K562 (cell line): ENCODE measurements around the gene HOXB5. TPM values are rescaled to one million over a fixed set of nuclear protein-coding genes. Genes with fewer than 3 reads are reported as not detected.

ENCODE experiments used
- ATAC-seq: fragments of 200-7000 bp; cut with Tn5 transposase; 3 replicates; pipeline ENCODE4 v1.9.1; 2020; ENCODE audit warnings: moderate library complexity
- BruUV-seq: library from RNA; stranded (reverse); fragments of 400-500 nt; replicated peaks from 2 replicates; lab custom pipeline; 2021; lab: Mats Ljungman, UMichigan
- CTCF ChIA-PET: fragments of 300-600 bp; formaldehyde crosslinking; extraction: SDS; loops from one replicate; lab custom pipeline; 2021; ENCODE audit warnings: low intra/inter-chr PET ratio; lab: Yijun Ruan, JAX
- POLR2A ChIA-PET: fragments of 300-600, 350-650 bp; sonication (Branson Sonifier 250); formaldehyde crosslinking; extraction: SDS; loops from one replicate; lab custom pipeline; 2021; ENCODE audit warnings: antibody characterized with exemption, inconsistent platforms; lab: Yijun Ruan, JAX
- DNase-seq, 4 experiments: peaks; one replicate each; pipeline versions ENCODE4 v3.0.0 to v3.0.0-alpha.2; 2011 to 2018; ENCODE audit warnings: low spot score in 3 of 4, mixed read lengths in 3 of 4; ENCODE audit errors: extremely low read depth in 1 of 4
- FAIRE-seq: peaks from 2 replicates; lab custom pipeline; 2011; peaks lifted over from hg19 to GRCh38; lab: Jason Lieb, UNC
- H2AFZ ChIP-seq: 2 replicates; pipeline ENCODE4 v1.6.0; 2011; ENCODE audit warnings: low read depth, low read length, control low read depth, inconsistent platforms
- H3K27ac ChIP-seq: fragments of 200-600 bp; 3 replicates; pipeline ENCODE4 v1.8.0; 2011; ENCODE audit warnings: low read depth, mild to moderate bottlenecking, control low read depth, inconsistent platforms, low read length, moderate library complexity, mixed read lengths; ENCODE audit errors: extremely low read depth
- H3K27me3 ChIP-seq, 2 experiments: fragments of 300-600 bp in 1 of 2; 2 replicates in 1 of 2; 3 replicates in 1 of 2; pipeline versions ENCODE4 v1.6.0 to v1.8.0; 2011; ENCODE audit warnings: inconsistent platforms in 2 of 2, low read length in 2 of 2, mild to moderate bottlenecking in 1 of 2, mixed read lengths in 1 of 2, moderate library complexity in 1 of 2; ENCODE audit not compliant: control insufficient read depth in 2 of 2, insufficient read depth in 2 of 2
- H3K36me3 ChIP-seq: fragments of 300-600 bp; 3 replicates; pipeline ENCODE4 v1.8.0; 2011; ENCODE audit warnings: mild to moderate bottlenecking, low read length, inconsistent platforms; ENCODE audit not compliant: control insufficient read depth, insufficient read depth
- H3K4me1 ChIP-seq, 2 experiments: fragments of 200-600 bp in 1 of 2; replicated peaks in 1 of 2; 2 replicates in 1 of 2; 3 replicates in 1 of 2; pipeline versions ENCODE4 v1.5.1 to v1.8.0; 2011; ENCODE audit warnings: inconsistent platforms in 2 of 2, low read length in 2 of 2, mild to moderate bottlenecking in 1 of 2, mixed read lengths in 1 of 2, moderate library complexity in 1 of 2; ENCODE audit not compliant: control insufficient read depth in 2 of 2, insufficient read depth in 2 of 2
- H3K4me2 ChIP-seq: 2 replicates; pipeline ENCODE4 v1.6.1; 2011; ENCODE audit warnings: low read length, control low read depth, inconsistent platforms, mixed read lengths; ENCODE audit not compliant: insufficient read depth
- H3K4me3 ChIP-seq: fragments of 200-600 bp; sonication (generic), shearing (Covaris generic); 2 replicates; pipeline ENCODE4 v1.5.1; 2016; ENCODE audit warnings: control low read depth, inconsistent platforms
- H3K79me2 ChIP-seq: fragments of 200-600 bp; 3 replicates; pipeline ENCODE4 v1.8.0; 2011; ENCODE audit warnings: low read length, inconsistent platforms; ENCODE audit not compliant: control insufficient read depth, insufficient read depth
- H3K9ac ChIP-seq, 2 experiments: 2 replicates each; pipeline versions ENCODE4 v1.6.0 to v1.6.1; 2011; ENCODE audit warnings: low read depth in 2 of 2, low read length in 2 of 2, control low read depth in 1 of 2, inconsistent platforms in 1 of 2, mild to moderate bottlenecking in 1 of 2, mixed read lengths in 1 of 2; ENCODE audit not compliant: insufficient read depth in 1 of 2
- H3K9me1 ChIP-seq: one replicate; pipeline ENCODE4 v1.6.0; 2011; ENCODE audit warnings: inconsistent platforms, mild to moderate bottlenecking, low read length, moderate library complexity; ENCODE audit not compliant: control insufficient read depth, insufficient read depth
- H3K9me3 ChIP-seq: replicated peaks from 2 replicates; pipeline ENCODE4 v1.5.1; 2011; ENCODE audit warnings: low read depth, low read length, inconsistent platforms; ENCODE audit not compliant: control insufficient read depth, insufficient read depth
- H4K20me1 ChIP-seq: replicated peaks from 2 replicates; pipeline ENCODE4 v1.6.1; 2011; ENCODE audit warnings: low read length, inconsistent platforms, mixed read lengths; ENCODE audit not compliant: control insufficient read depth, insufficient read depth
- CCAR2 ChIP-seq: fragments of 200-400 bp; formaldehyde crosslinking; IDR thresholded peaks from 2 replicates; pipeline ENCODE4 v1.6.1; 2017; ENCODE audit warnings: mild to moderate bottlenecking, low read depth, low read length
- CEBPB ChIP-seq: fragments of 450-650 bp; IDR thresholded peaks from 2 replicates; pipeline ENCODE4 v1.6.1; 2016; ENCODE audit warnings: missing genetic modification characterization, missing compliant biosample characterization
- EGR1 ChIP-seq: fragments of 450-650 bp; conservative IDR thresholded peaks from 2 replicates; pipeline ENCODE4 v1.6.1; 2017; ENCODE audit warnings: mild to moderate bottlenecking
- FOXK1 ChIP-seq: sonication (generic); formaldehyde crosslinking; IDR thresholded peaks from 2 replicates; pipeline ENCODE4 v1.8.0; 2022; ENCODE audit warnings: missing genetic modification reagents, mild to moderate bottlenecking, borderline replicate concordance
- FOXP1 ChIP-seq: sonication (generic); formaldehyde crosslinking; IDR thresholded peaks from 2 replicates; pipeline ENCODE4 v1.8.0; 2022; ENCODE audit warnings: mild to moderate bottlenecking, missing genetic modification reagents
- HOXB6 ChIP-seq: fragments of 250-450 bp; sonication (Bioruptor Pico); IDR thresholded peaks from 2 replicates; pipeline ENCODE4 v1.5.1; 2022; ENCODE audit warnings: mild to moderate bottlenecking, borderline replicate concordance
- MED1 ChIP-seq: sonication (generic); formaldehyde crosslinking; IDR thresholded peaks from 2 replicates; pipeline ENCODE4 v1.8.1; 2023; ENCODE audit warnings: missing genetic modification reagents, borderline replicate concordance
- NFE2L1 ChIP-seq: fragments of 450-650 bp; IDR thresholded peaks from 2 replicates; pipeline ENCODE4 v1.6.1; 2016; ENCODE audit warnings: missing genetic modification characterization, low read depth, mild to moderate bottlenecking, missing compliant biosample characterization, moderate library complexity, borderline replicate concordance
- PHF20 ChIP-seq: fragments of 450-650 bp; IDR thresholded peaks from 2 replicates; pipeline ENCODE4 v1.6.1; 2018; ENCODE audit not compliant: partially characterized antibody
- PTTG1 ChIP-seq: fragments of 450-650 bp; IDR thresholded peaks from 2 replicates; pipeline ENCODE4 v1.6.1; 2016; ENCODE audit warnings: low read depth, mild to moderate bottlenecking, missing genetic modification characterization, missing compliant biosample characterization
- RUNX1 ChIP-seq: sonication (generic); IDR thresholded peaks from 2 replicates; pipeline ENCODE4 v1.6.1; 2016; ENCODE audit warnings: antibody characterized with exemption, low read depth
- SMAD3 ChIP-seq: fragments of 450-650 bp; formaldehyde crosslinking; conservative IDR thresholded peaks from 2 replicates; pipeline ENCODE4 v1.4.0; 2020; ENCODE audit warnings: mild to moderate bottlenecking
- TRIM24 ChIP-seq, 2 experiments: fragments of 450-650 bp; IDR thresholded peaks; 2 replicates each; pipeline ENCODE4 v1.6.1; 2016
- ZNF507 ChIP-seq: conservative IDR thresholded peaks from 2 replicates; pipeline ENCODE4 v1.6.1; 2017; ENCODE audit warnings: missing genetic modification characterization, missing compliant biosample characterization
- ZNF717 ChIP-seq: fragments of 250-450 bp; sonication (Bioruptor Pico); IDR thresholded peaks from 2 replicates; pipeline ENCODE4 v1.5.0; 2021
- WGBS: fragments of 100-300 bp; shearing (Covaris generic); methylation state at CpG from one replicate; pipeline ENCODE4 v1.1.6; 2016; ENCODE audit warnings: low coverage, mixed read lengths; ENCODE audit not compliant: insufficient coverage; ENCODE audit errors: missing lambda C conversion rate; 5-methylcytosine and 5-hydroxymethylcytosine counted together
- in situ Hi-C: fragments of 300-500 bp; cut with MboI; formaldehyde crosslinking; loops from 4 replicates; pipeline ENCODE4 v1.15.0; 2018; ENCODE audit warnings: inconsistent platforms, mixed read lengths
- intact Hi-C: fragments of 100-400 bp; cut with micrococcal nuclease; formaldehyde crosslinking; loops from 2 replicates; pipeline ENCODE4 v1.14.2; 2022
- polyA plus RNA-seq, 8 experiments: library from polyadenylated mRNA; depleted of rRNA in 4 of 8; stranded (reverse) in 5 of 8; unstranded in 3 of 8; fragments of >200 nt; fragmentation: Nextera tagmentation in 2 of 8; fragmentation: Illumina TruSeq in 1 of 8; extraction: Ambion mirVana in 2 of 8; extraction: Trizol in 1 of 8; gene quantifications; 2 replicates each; pipeline versions ENCODE4 v1.2.1 to v1.2.3, GENCODE V29; 2011 to 2014; ENCODE audit warnings: inconsistent platforms in 1 of 8, missing spikeins in 1 of 8
- total RNA-seq, 7 experiments: library from RNA; depleted of rRNA in 6 of 7; stranded (reverse); fragments of >200 nt in 6 of 7; fragmentation: Illumina TruSeq in 2 of 7; extraction: Trizol in 2 of 7; gene quantifications; 2 replicates each; pipeline versions ENCODE4 v1.2.1 to v1.2.3, GENCODE V29; 2011 to 2021; ENCODE audit warnings: low replicate concordance in 1 of 7
- TF ChIP-seq, protein P1 (sequence below): fragments of 450-650 bp; formaldehyde crosslinking; conservative IDR thresholded peaks from 2 replicates; pipeline ENCODE4 v1.4.0; 2022; ENCODE audit warnings: mild to moderate bottlenecking, missing genetic modification characterization

The HOXB5 gene
- total and polyA plus RNA-seq, 9 of the 15 experiments (the other 6 are each of a cell fraction or from before 2014, with no cell fraction given), result 0.24 to 2.7 (median 0.65) TPM

DNA sequence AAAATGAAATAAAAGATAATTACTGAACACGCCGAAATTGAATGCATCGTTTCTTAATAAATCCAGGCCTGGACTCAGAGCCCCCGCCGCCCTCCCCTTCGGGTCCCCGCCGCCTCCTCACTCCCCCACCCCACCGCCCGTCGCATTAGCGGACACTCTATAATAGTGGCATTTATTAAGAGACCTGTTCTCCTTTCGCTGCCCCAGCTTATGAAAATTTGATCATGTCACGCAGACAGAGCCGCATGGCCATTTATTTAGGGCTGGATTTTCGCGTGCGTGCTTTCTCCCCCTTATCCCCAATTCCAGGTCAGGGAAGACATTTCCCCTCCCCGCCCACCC, 42.4 kb downstream of the HOXB5 start:
- H3K9me1 ChIP-seq, result no peaks in the 10 kb centered on the region
- BruUV-seq, result no TSS peak
- peaks cover 67% of the 10 kb centered on the region for H3K79me2 ChIP-seq
- POLR2A ChIA-PET, result interaction anchor here (0.6 to 2.5 kb wide), 3 partner anchors 8 to 27 kb away, joined by 3 to 8 read pairs (median 3); no protein-coding TSS in a partner anchor
- no peak overlapping the region for H2AFZ ChIP-seq
- no peaks in the 10 kb centered on the region for H3K9me3 ChIP-seq
- H3K4me1 ChIP-seq, result peaks cover 45 to 57% of the 10 kb centered on the region in 2 experiments
- H3K9ac ChIP-seq, result no peak overlapping the region
- no peaks in the 10 kb centered on the region for H4K20me1 ChIP-seq
- no peaks in the 10 kb centered on the region for H3K27me3 ChIP-seq
- no peak overlapping the region for H3K4me2 ChIP-seq
- no peak for TF ChIP-seq MED1
- no peak for TF ChIP-seq ZNF507 (tag)
- TF ChIP-seq, protein P1, sequence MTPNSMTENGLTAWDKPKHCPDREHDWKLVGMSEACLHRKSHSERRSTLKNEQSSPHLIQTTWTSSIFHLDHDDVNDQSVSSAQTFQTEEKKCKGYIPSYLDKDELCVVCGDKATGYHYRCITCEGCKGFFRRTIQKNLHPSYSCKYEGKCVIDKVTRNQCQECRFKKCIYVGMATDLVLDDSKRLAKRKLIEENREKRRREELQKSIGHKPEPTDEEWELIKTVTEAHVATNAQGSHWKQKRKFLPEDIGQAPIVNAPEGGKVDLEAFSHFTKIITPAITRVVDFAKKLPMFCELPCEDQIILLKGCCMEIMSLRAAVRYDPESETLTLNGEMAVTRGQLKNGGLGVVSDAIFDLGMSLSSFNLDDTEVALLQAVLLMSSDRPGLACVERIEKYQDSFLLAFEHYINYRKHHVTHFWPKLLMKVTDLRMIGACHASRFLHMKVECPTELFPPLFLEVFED, result no peak
- no peak for TF ChIP-seq TRIM24 (IDR thresholded peaks at IDR 0.05)
- TF ChIP-seq EGR1, result no peak
- TF ChIP-seq ZNF717 (CRISPR knock-in tag), result no peak
- TF ChIP-seq PTTG1 (tag), result no peak
- TF ChIP-seq CCAR2, result no peak
- TF ChIP-seq PHF20, result no peak
- TF ChIP-seq FOXK1 (CRISPR knock-in tag), result no peak
- no peak for TF ChIP-seq HOXB6 (CRISPR knock-in tag)
- TF ChIP-seq FOXP1, result no peak
- TF ChIP-seq NFE2L1 (tag), result no peak
- no peak for TF ChIP-seq SMAD3 (CRISPR knock-in tag)
- TF ChIP-seq CEBPB, result no peak
- no peak for TF ChIP-seq RUNX1
- TF ChIP-seq, all 486 proteins: peak for 0
- WGBS, result 94% methylated on average over 6 of the region's 19 CpGs
- CTCF ChIA-PET, result no interaction called here
- Histone ChIP-seq H3K27ac (no peak overlapping the region), H3K36me3 (peaks cover 59% of the 10 kb centered on the region; the same call in 2 of the 3 replicates), H3K4me3 (no peak overlapping the region)
- intact Hi-C loops (no loop called here), in situ Hi-C loops (no loop called here)
- ATAC-seq (no peak), DNase-seq (no peak), FAIRE-seq (no peak)
